ENCODE results near the gene DSC3.

DSC3 gene

GRCh38 chr18:30969670-30970170 is 72.8 kb downstream of the DSC3 start:
- DNase-seq = no peak

GRCh38 chr18:30967701-30968100 is 74.8 kb downstream of the DSC3 start:
- no peak for DNase-seq

- DNase-seq = no peak
These were observed 77.3 kb downstream of the DSC3 start for GRCh38 chr18:30965237-30965636.

DNA sequence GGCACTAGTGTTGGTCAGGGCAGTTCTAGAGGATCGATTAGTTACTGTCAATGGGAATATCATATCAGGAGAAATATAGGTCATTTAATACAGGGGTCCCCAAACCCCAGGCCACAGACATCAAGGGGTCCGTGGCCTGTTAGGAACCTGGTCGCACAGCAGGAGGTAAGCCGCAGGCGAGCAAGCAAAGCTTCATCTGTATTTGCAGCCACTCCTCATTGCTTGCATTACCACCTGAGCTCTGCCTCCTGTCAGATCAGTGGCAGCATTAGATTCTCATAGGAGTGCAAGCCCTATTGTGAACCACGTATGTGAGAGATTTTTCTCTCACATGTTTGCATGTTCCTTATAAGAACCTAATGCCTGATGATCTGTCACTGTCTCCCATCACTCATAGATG is 81.9 kb downstream of the DSC3 start:
- DNase-seq = no peak

DNA sequence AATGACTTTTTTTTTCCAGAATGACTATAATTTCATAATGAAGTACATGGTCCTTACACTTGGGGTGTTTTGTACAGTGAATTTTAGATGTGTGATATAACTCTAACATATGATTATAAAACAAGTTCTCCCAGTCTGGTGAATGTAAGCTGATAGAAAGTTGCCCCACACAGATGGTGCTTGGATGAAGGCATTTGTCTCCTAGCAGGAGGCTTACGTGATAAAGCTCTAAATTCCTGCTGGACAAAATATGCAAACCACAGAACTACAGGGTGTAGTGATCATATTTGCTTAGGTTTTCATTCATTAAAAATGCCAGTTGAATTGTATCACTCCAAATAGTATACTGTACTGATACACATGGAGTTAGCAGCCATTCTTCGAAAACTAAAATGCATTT is 85.5 kb downstream of the DSC3 start:
- DNase-seq = no peak

DNA sequence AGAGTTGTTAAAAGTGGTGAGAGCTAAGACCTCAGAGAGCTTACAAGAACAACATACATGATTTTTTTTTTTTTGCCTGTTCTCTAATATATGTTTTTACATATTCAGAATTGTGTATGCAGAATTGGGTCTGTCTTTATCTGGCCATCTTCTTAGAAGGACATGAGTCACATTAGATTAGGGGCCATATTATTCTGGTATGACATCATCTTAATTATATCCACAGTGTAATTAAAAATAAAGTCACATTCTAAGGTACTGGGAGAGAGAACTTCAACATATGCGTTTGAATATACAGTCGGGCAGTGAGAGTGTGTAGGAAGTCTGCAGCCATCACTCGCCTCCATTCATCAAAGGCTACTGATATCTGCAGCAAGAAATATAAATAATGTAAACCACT is 88.3 kb downstream of the DSC3 start:
- DNase-seq = no peak

DNA sequence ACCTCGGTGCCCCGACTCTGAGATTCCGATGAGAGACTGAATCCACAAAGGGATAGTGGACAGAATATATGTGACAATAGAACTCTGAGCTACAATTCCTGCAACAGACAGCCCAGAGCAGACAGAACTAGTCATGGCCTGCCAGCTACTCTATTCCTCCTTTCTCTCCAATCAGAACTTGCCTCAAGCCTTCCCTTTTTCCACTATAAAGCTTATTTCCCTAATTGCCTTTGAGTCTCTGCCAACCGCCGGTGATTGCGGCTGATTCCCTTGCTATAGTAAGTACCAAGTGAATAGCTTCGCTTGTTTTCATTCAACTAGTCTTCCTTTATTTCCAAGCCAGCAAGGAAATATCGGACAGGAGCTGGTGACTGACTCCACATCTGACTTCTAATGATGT is 96.8 kb downstream of the DSC3 start:
- DNase-seq = no peak

DNA sequence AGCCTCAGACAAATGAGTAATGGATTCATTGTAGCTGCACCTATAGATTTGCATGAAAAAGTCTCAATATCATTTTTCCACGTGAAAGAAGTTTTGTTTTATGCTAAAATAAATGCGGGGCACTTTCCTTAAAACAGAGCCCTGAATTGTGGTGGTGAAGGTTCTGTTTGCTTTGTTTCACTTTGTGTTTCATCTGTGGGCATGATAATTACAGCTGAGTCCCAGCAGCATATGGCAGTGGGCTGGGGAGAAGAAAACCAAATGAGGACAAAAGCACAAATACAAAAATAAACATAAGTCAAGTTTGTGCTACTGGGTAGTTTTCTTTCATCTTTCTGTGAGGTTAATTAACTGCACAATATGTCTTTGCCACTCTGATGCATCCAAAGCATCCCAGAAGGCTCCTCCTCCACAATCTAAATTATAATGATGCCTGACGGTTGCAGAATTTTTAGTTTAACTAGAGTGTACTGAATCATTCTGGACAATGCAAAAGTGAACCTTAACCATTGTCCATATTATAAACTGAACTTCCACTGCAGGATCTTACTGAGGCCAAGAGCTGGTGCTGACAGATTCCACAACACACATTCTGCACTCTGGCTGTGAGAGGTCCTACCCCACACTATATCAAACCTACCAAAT is 97.6 kb downstream of the DSC3 start:
- DNase-seq = no peak

DNA sequence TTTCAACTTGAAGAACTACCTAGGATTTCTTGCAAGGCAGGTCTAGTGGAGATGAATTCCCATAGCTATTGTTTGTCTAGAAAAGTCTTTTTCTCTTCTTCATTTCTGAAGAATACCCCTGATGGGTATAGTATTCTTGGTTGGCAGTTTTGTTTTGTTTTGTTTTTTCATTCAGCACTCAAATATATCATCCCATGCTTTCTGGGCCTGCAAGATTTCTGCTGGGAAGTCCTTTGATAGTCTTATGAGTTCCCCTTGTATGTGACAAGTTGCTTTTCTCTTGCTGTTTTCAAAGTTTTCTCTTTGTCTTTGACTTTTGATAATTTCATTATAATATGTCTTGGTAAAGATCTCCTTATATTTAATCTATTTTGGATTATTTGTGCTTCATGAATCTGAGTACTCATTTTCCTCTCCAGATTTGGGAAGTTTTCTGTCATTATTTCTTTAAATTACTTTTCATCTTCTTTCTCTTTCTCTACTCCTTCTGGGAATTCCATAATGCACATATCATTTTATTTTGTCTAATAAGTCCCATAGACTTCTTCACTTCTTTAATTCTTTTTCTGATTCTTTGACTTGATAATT is 101.5 kb downstream of the DSC3 start:
- DNase-seq = no peak

Measured in activated T-cell treated with anti-CD3 and anti-CD28 coated beads for 4 hours (primary cell).